ENCODE data around the gene RNPS1.

GRCh38 chr16:2206420-2206779, 61.5 kb downstream of the RNPS1 start:
- TF ChIP-seq CTCF (conservative IDR thresholded peaks at IDR 0.05; ENCODE audit: low read depth, low read length) (no peak), POLR2A (IDR thresholded peaks at IDR 0.05; ENCODE audit: low read depth, low read length) (no peak), RAD21 (IDR thresholded peaks at IDR 0.05; ENCODE audit: low read length) (no peak), RFX5 (IDR thresholded peaks at IDR 0.05; ENCODE audit: low read depth, low read length) (no peak)

Data from IMR-90 (cell line).